K562 (cell line): ENCODE results near the gene ASCC1. TPM values are rescaled to one million over a fixed set of nuclear protein-coding genes. Genes with fewer than 3 reads are reported as not detected.
A peak's percentile ranks its signal among the peaks of the same experiment; 100 is the strongest.

Experiments
- ADNP ChIP-seq: fragments of 200-800 bp; sonication (Bioruptor generic); IDR thresholded peaks from 2 replicates; pipeline ENCODE4 v1.6.1; 2016; ENCODE audit warnings: missing genetic modification characterization, missing compliant biosample characterization
- CBFA2T3 ChIP-seq: fragments of 450-650 bp; IDR thresholded peaks from 2 replicates; pipeline ENCODE4 v1.6.1; 2017
- DDX20 ChIP-seq: fragments of 450-650 bp; IDR thresholded peaks from 2 replicates; pipeline ENCODE4 v1.6.1; 2016; ENCODE audit warnings: missing genetic modification characterization, low read depth, mild to moderate bottlenecking, missing compliant biosample characterization, moderate library complexity
- HDAC2 ChIP-seq: fragments of 450-650 bp; IDR thresholded peaks from 2 replicates; pipeline ENCODE4 v1.6.1; 2016; ENCODE audit warnings: mild to moderate bottlenecking
- HIVEP1 ChIP-seq: fragments of 250-450 bp; sonication (Bioruptor Pico); IDR thresholded peaks from 2 replicates; pipeline ENCODE4 v1.4.0; 2020; ENCODE audit warnings: mild to moderate bottlenecking
- KDM5B ChIP-seq: fragments of 200-600 bp; sonication (generic); IDR thresholded peaks from 2 replicates; pipeline ENCODE4 v1.6.1; 2012; ENCODE audit warnings: low read depth, mild to moderate bottlenecking, moderate library complexity, low read length, control low read depth, inconsistent platforms; ENCODE audit not compliant: insufficient replicate concordance
- OTX1 ChIP-seq: fragments of 450-650 bp; formaldehyde crosslinking; IDR thresholded peaks from 2 replicates; pipeline ENCODE4 v1.4.0; 2022; ENCODE audit warnings: mild to moderate bottlenecking
- SP1 ChIP-seq: sonication (generic); formaldehyde crosslinking; IDR thresholded peaks from 2 replicates; pipeline ENCODE4 v1.8.1; 2022; ENCODE audit warnings: mild to moderate bottlenecking, missing genetic modification reagents
- SP2 ChIP-seq: IDR thresholded peaks from 2 replicates; pipeline ENCODE4 v1.6.1; 2011; ENCODE audit warnings: mild to moderate bottlenecking, low read depth, low read length, moderate library complexity; ENCODE audit not compliant: poor library complexity, severe bottlenecking; ENCODE audit errors: extremely low read depth
- ZBTB8A ChIP-seq: fragments of 450-650 bp; IDR thresholded peaks from 2 replicates; pipeline ENCODE4 v1.6.1; 2018; ENCODE audit warnings: mild to moderate bottlenecking, moderate library complexity; ENCODE audit not compliant: partially characterized antibody
- ZFP36 ChIP-seq: fragments of 150-350 bp; IDR thresholded peaks from 2 replicates; pipeline ENCODE4 v1.6.1; 2018; ENCODE audit warnings: low read length, low read depth; ENCODE audit not compliant: partially characterized antibody
- ZKSCAN1 ChIP-seq: fragments of 150-350 bp; IDR thresholded peaks from 2 replicates; pipeline ENCODE4 v1.6.1; 2016; ENCODE audit warnings: low read depth, low read length
- ZNF561 ChIP-seq: fragments of 450-650 bp; formaldehyde crosslinking; conservative IDR thresholded peaks from 2 replicates; pipeline ENCODE4 v1.4.0; 2020; ENCODE audit warnings: mild to moderate bottlenecking, moderate library complexity
- ZNF764 ChIP-seq: fragments of 250-450 bp; sonication (Bioruptor Pico); IDR thresholded peaks from 2 replicates; pipeline ENCODE4 v1.4.0; 2020; ENCODE audit warnings: low read depth, mild to moderate bottlenecking, moderate library complexity
- polyA plus RNA-seq, 8 experiments: library from polyadenylated mRNA; depleted of rRNA in 4 of 8; stranded (reverse) in 5 of 8; unstranded in 3 of 8; fragments of >200 nt; fragmentation: Nextera tagmentation in 2 of 8; fragmentation: Illumina TruSeq in 1 of 8; extraction: Ambion mirVana in 2 of 8; extraction: Trizol in 1 of 8; gene quantifications; 2 replicates each; pipeline versions ENCODE4 v1.2.1 to v1.2.3, GENCODE V29; 2011 to 2014; ENCODE audit warnings: inconsistent platforms in 1 of 8, missing spikeins in 1 of 8
- total RNA-seq, 7 experiments: library from RNA; depleted of rRNA in 6 of 7; stranded (reverse); fragments of >200 nt in 6 of 7; fragmentation: Illumina TruSeq in 2 of 7; extraction: Trizol in 2 of 7; gene quantifications; 2 replicates each; pipeline versions ENCODE4 v1.2.1 to v1.2.3, GENCODE V29; 2011 to 2021; ENCODE audit warnings: low replicate concordance in 1 of 7
- TF ChIP-seq, protein P1 (sequence below): fragments of 200-600 bp; sonication (generic); IDR thresholded peaks from one replicate; pipeline ENCODE4 v1.6.1; 2012; ENCODE audit warnings: mild to moderate bottlenecking, low read depth, low read length, inconsistent platforms
- TF ChIP-seq, protein P2 (sequence below): fragments of 450-650 bp; conservative IDR thresholded peaks from 2 replicates; pipeline ENCODE4 v1.6.1; 2016; ENCODE audit warnings: missing genetic modification characterization, low read depth, mild to moderate bottlenecking, missing compliant biosample characterization, moderate library complexity

The ASCC1 gene
- total and polyA plus RNA-seq, 9 of the 15 experiments (the other 6 are each of a cell fraction or from before 2014, with no cell fraction given) = 31.7 to 73.3 (median 52.8) TPM

DNA sequence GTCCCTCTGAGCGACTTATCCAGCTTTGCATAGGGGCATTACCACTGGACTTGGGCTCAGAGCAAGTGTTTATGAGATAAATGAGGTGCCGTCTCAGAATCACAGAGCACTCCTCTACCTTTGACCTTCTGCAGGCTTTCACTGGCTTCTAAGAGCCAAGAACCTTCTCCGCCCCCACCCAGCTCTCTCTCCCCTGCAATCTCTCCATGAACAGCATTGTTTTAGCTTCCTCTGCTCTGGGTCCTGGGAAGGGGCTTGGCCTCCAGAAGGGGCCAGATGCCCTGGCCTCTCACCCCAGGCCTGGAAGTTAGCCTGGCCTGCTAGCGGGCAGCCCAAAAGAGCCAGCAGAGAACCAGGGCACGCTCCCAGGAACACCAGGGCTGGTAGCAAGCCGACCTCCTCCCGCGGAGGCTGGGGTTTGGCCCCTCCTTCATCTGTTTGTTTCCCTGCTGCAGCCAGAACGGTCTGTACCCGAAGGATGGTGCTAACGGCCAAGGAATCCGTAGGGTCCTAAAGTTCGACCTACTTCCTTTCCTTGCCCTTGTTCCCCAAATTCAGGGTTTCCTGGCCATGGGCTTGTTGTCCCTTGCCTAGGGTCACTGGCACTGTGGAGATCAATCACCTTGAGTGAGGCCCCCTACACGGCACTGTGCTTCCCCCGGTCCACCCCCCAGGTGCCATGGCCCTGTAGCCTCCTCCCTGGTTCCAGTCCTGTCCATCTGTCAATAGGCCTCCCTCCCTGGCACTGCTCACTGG is 38.9 kb upstream of the ASCC1 start (continued):
- TF ChIP-seq CBFA2T3 (peak; percentile 75), ADNP (tag) (no peak), OTX1 (CRISPR knock-in tag) (peak; percentile 41; the same call in 1 of the 2 replicates), ZNF561 (CRISPR knock-in tag) (no peak), KDM5B (peak; percentile 68), ZFP36 (peak; percentile 7), SP1 (CRISPR knock-in tag) (peak; percentile 65; the same call in 1 of the 2 replicates), DDX20 (tag) (no peak), HIVEP1 (CRISPR knock-in tag) (0 out of 2 replicates have a peak, but pooled peaks have one; percentile 3), ZBTB8A (no peak), ZKSCAN1 (no peak), SP2 (no peak), ZNF764 (CRISPR knock-in tag) (no peak), HDAC2 (peak; percentile 87)
- TF ChIP-seq, protein P1, sequence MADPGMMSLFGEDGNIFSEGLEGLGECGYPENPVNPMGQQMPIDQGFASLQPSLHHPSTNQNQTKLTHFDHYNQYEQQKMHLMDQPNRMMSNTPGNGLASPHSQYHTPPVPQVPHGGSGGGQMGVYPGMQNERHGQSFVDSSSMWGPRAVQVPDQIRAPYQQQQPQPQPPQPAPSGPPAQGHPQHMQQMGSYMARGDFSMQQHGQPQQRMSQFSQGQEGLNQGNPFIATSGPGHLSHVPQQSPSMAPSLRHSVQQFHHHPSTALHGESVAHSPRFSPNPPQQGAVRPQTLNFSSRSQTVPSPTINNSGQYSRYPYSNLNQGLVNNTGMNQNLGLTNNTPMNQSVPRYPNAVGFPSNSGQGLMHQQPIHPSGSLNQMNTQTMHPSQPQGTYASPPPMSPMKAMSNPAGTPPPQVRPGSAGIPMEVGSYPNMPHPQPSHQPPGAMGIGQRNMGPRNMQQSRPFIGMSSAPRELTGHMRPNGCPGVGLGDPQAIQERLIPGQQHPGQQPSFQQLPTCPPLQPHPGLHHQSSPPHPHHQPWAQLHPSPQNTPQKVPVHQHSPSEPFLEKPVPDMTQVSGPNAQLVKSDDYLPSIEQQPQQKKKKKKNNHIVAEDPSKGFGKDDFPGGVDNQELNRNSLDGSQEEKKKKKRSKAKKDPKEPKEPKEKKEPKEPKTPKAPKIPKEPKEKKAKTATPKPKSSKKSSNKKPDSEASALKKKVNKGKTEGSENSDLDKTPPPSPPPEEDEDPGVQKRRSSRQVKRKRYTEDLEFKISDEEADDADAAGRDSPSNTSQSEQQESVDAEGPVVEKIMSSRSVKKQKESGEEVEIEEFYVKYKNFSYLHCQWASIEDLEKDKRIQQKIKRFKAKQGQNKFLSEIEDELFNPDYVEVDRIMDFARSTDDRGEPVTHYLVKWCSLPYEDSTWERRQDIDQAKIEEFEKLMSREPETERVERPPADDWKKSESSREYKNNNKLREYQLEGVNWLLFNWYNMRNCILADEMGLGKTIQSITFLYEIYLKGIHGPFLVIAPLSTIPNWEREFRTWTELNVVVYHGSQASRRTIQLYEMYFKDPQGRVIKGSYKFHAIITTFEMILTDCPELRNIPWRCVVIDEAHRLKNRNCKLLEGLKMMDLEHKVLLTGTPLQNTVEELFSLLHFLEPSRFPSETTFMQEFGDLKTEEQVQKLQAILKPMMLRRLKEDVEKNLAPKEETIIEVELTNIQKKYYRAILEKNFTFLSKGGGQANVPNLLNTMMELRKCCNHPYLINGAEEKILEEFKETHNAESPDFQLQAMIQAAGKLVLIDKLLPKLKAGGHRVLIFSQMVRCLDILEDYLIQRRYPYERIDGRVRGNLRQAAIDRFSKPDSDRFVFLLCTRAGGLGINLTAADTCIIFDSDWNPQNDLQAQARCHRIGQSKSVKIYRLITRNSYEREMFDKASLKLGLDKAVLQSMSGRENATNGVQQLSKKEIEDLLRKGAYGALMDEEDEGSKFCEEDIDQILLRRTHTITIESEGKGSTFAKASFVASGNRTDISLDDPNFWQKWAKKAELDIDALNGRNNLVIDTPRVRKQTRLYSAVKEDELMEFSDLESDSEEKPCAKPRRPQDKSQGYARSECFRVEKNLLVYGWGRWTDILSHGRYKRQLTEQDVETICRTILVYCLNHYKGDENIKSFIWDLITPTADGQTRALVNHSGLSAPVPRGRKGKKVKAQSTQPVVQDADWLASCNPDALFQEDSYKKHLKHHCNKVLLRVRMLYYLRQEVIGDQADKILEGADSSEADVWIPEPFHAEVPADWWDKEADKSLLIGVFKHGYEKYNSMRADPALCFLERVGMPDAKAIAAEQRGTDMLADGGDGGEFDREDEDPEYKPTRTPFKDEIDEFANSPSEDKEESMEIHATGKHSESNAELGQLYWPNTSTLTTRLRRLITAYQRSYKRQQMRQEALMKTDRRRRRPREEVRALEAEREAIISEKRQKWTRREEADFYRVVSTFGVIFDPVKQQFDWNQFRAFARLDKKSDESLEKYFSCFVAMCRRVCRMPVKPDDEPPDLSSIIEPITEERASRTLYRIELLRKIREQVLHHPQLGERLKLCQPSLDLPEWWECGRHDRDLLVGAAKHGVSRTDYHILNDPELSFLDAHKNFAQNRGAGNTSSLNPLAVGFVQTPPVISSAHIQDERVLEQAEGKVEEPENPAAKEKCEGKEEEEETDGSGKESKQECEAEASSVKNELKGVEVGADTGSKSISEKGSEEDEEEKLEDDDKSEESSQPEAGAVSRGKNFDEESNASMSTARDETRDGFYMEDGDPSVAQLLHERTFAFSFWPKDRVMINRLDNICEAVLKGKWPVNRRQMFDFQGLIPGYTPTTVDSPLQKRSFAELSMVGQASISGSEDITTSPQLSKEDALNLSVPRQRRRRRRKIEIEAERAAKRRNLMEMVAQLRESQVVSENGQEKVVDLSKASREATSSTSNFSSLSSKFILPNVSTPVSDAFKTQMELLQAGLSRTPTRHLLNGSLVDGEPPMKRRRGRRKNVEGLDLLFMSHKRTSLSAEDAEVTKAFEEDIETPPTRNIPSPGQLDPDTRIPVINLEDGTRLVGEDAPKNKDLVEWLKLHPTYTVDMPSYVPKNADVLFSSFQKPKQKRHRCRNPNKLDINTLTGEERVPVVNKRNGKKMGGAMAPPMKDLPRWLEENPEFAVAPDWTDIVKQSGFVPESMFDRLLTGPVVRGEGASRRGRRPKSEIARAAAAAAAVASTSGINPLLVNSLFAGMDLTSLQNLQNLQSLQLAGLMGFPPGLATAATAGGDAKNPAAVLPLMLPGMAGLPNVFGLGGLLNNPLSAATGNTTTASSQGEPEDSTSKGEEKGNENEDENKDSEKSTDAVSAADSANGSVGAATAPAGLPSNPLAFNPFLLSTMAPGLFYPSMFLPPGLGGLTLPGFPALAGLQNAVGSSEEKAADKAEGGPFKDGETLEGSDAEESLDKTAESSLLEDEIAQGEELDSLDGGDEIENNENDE = no peak
- TF ChIP-seq, protein P2, sequence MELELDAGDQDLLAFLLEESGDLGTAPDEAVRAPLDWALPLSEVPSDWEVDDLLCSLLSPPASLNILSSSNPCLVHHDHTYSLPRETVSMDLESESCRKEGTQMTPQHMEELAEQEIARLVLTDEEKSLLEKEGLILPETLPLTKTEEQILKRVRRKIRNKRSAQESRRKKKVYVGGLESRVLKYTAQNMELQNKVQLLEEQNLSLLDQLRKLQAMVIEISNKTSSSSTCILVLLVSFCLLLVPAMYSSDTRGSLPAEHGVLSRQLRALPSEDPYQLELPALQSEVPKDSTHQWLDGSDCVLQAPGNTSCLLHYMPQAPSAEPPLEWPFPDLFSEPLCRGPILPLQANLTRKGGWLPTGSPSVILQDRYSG (tag) = 0 out of 2 replicates have a peak, but pooled peaks have one; percentile 53
